Heart right ventricle (tissue), 16 donors: Measurements from ENCODE around the gene ROR2. TPM values are rescaled to one million over a fixed set of nuclear protein-coding genes. Genes with fewer than 3 reads are reported as not detected.

Experiments used
- ATAC-seq, 8 donors: fragments of 200-7000 bp; cut with Tn5 transposase; one replicate each; pipeline ENCODE4 v1.9.1; 2020; ENCODE audit warnings: mild to moderate bottlenecking in 8 of 8, moderate library complexity in 8 of 8, moderate number of reproducible peaks in 1 of 8
- DNase-seq, 2 donors: peaks; one replicate each; pipeline ENCODE4 v3.0.0-alpha.2; 2020
- H3K27ac ChIP-seq, 10 donors: fragments of 200-600 bp; sonication (generic) in 2 of 10; one replicate each; pipeline versions ENCODE4 v1.5.0 to v1.8.0; 2020 to 2022; ENCODE audit warnings: mild to moderate bottlenecking in 3 of 10
- H3K27me3 ChIP-seq, 7 donors: fragments of 200-600 bp; one replicate each; pipeline ENCODE4 v1.8.0; 2021 to 2022; ENCODE audit warnings: mild to moderate bottlenecking in 2 of 7
- H3K36me3 ChIP-seq, 9 donors: fragments of 200-600 bp; sonication (generic) in 1 of 9; one replicate each; pipeline versions ENCODE4 v1.5.0 to v1.8.0; 2020 to 2022; ENCODE audit warnings: mild to moderate bottlenecking in 2 of 9
- H3K4me1 ChIP-seq, 9 donors: fragments of 200-600 bp; sonication (generic) in 1 of 9; one replicate each; pipeline versions ENCODE4 v1.5.0 to v1.8.0; 2020 to 2022; ENCODE audit warnings: mild to moderate bottlenecking in 4 of 9
- H3K4me3 ChIP-seq, 10 donors: fragments of 200-600 bp; sonication (generic) in 2 of 10; one replicate each; pipeline versions ENCODE4 v1.5.0 to v1.8.0; 2020 to 2022; ENCODE audit warnings: mild to moderate bottlenecking in 7 of 10, moderate library complexity in 2 of 10
- H3K9me3 ChIP-seq, 11 donors: fragments of 200-600 bp in 10 of 11; sonication (generic) in 2 of 11; one replicate each; pipeline versions ENCODE4 v1.5.0 to v1.8.0; 2013 to 2022; ENCODE audit warnings: mild to moderate bottlenecking in 2 of 11, control low read depth in 1 of 11, moderate library complexity in 1 of 11
- WGBS, 2 donors: extraction: QIAGEN DNeasy Blood & Tissue Kit; methylation state at CpG; one replicate each; pipeline ENCODE4 v1.1.7; 2013; ENCODE audit warnings: inconsistent platforms in 1 of 2; 5-methylcytosine and 5-hydroxymethylcytosine counted together
- intact Hi-C, 10 donors: fragments of 100-400 bp; cut with DNase I; formaldehyde crosslinking; loops; one replicate each; pipeline versions ENCODE4 v1.11.1 to v1.14.2; 2022
- polyA plus RNA-seq, 2 donors: library from polyadenylated mRNA; stranded (reverse); fragments of 200-250 nt; gene quantifications; one replicate each; pipeline ENCODE4 v1.2.3, GENCODE V29; 2013
- total RNA-seq, 10 donors: library from RNA; stranded (reverse); fragmentation: NEBNext Ultra II Directional in 3 of 10; extraction: Animal tissue kit (Norgen Biotek cat#: 25700) in 3 of 10; gene quantifications; one replicate each; pipeline versions ENCODE4 v1.2.1 to v1.2.4, GENCODE V29; 2021 to 2023
- TF ChIP-seq, protein P1 (sequence below), 9 donors: fragments of 200-600 bp; sonication (generic) in 2 of 9; IDR thresholded peaks; one replicate each; pipeline versions ENCODE4 v1.5.0 to v1.8.0; 2021 to 2022; ENCODE audit warnings: antibody characterized with exemption in 9 of 9, mild to moderate bottlenecking in 5 of 9, moderate library complexity in 1 of 9
- donor health status: Arrhythmogenic right ventricular cardiomyopathy.
- donor health status: ischemic (EF 13 %, LVEDD 7.1; RV severe dilation, severe dysfunction).
- donor health status: healthy with polysubstance abuse.
- donor health status: DM: no; HTN: yes; CAD: no.
- donor health status: DM: no; HTN: no; CAD: no.
- donor health status: ischemic (EF 25% LVEDD 6.9; RV normal size, moderate dysfunction).
- donor health status: ischemic (EF 25% LVEDD 5.7; RV mildly dilated, moderate dysfunction).
- donor health status: healthy.
- donor health status: DM: yes; HTN: yes; CAD: no.
- donor health status: Ischemic cardiomyopathy.
- donor health status: ischemic (EF 35%, LVEDD 5.7; RV mildly dilated, moderate dysfunction).
- donor health status: nonischemic (EF 11% LVEDD 7.7; RV severe dilation, severe dysfunction).
- donor health status: DM: yes; HTN: yes; CAD: no.
- donor health status: PGD.
- donor health status: ischemic (EF 29% LVEDD 5.4; RV normal size, mild dysfunction).
- donor health status: nonischemic (EF 23%, LVEDD 6.1; RV moderate dilation, normal function).

The ROR2 gene
- total and polyA plus RNA-seq, 12 donors: 0.11 to 1.4 (median 0.47) TPM

DNA sequence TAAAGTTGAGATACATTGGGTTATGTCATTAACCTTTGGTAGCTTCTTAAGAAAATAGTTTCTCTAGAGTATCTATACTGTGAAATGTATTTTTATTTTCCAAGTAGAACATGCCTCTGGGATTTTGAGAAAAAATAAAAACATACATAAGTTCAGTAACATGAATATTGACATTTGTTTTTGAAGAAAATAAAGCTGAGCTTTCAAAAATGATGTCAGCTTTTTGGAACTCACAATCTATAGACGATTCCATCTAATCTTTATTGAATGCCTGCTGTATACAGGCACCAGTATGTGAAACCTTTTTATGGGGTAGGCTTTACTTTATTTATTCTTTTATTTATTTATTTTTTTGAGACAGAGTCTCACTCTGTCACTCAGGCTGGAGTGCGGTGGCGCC lies 350.5 kb downstream of the ROR2 start:
- no peaks in the 10 kb centered on the region for H3K9me3 ChIP-seq
- WGBS, 2 donors: 82 to 86% methylated on average over 3 of the region's 3 CpGs
- H3K27me3 ChIP-seq: peaks cover 0 to 9% (median 0%) of the 10 kb centered on the region in 7 donors

DNA sequence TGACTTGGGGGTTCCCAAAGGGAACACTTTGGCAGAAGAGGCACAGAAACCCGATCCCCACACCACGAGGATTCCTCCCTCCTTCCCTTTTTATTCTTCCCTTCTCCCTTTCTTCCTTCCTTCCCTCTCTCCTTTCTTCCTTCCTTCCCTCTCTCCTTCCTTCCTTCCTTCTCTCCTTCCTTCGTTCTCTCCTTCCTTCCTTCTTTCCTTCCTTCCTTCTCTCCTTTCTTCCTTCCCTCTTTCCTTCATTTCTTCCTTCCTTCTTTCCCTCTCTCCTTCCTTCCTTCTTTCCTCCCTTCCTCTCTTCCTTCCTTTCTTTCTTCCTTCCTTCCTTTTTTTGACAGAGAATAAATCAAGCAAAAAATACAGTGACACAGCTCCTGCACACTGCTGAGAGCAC lies 358.4 kb downstream of the ROR2 start:
- intact Hi-C loops: no loop called here
- Histone ChIP-seq H3K27me3 (peaks cover 0 to 4% (median 0%) of the 10 kb centered on the region in 7 donors), H3K4me1 (no peaks in the 10 kb centered on the region), H3K27ac (no peak overlapping the region), H3K36me3 (no peaks in the 10 kb centered on the region), H3K4me3 (no peak overlapping the region), H3K9me3 (no peaks in the 10 kb centered on the region)
- TF ChIP-seq, protein P1, sequence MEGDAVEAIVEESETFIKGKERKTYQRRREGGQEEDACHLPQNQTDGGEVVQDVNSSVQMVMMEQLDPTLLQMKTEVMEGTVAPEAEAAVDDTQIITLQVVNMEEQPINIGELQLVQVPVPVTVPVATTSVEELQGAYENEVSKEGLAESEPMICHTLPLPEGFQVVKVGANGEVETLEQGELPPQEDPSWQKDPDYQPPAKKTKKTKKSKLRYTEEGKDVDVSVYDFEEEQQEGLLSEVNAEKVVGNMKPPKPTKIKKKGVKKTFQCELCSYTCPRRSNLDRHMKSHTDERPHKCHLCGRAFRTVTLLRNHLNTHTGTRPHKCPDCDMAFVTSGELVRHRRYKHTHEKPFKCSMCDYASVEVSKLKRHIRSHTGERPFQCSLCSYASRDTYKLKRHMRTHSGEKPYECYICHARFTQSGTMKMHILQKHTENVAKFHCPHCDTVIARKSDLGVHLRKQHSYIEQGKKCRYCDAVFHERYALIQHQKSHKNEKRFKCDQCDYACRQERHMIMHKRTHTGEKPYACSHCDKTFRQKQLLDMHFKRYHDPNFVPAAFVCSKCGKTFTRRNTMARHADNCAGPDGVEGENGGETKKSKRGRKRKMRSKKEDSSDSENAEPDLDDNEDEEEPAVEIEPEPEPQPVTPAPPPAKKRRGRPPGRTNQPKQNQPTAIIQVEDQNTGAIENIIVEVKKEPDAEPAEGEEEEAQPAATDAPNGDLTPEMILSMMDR (IDR thresholded peaks at IDR 0.05): no peak
- ATAC-seq: no peak
- WGBS, 2 donors: 62 to 68% methylated on average over 3 of the region's 3 CpGs
- DNase-seq: no peak

More for the DNA sequence above, 350.5 kb downstream of the ROR2 start:
- no peak overlapping the region for H3K27ac ChIP-seq
- H3K4me3 ChIP-seq: no peak overlapping the region
- no peaks in the 10 kb centered on the region for H3K36me3 ChIP-seq
- no peaks in the 10 kb centered on the region for H3K4me1 ChIP-seq
- intact Hi-C loops: no loop called here
- TF ChIP-seq, protein P1 (IDR thresholded peaks at IDR 0.05): no peak
- no peak for ATAC-seq
- no peak for DNase-seq

DNA sequence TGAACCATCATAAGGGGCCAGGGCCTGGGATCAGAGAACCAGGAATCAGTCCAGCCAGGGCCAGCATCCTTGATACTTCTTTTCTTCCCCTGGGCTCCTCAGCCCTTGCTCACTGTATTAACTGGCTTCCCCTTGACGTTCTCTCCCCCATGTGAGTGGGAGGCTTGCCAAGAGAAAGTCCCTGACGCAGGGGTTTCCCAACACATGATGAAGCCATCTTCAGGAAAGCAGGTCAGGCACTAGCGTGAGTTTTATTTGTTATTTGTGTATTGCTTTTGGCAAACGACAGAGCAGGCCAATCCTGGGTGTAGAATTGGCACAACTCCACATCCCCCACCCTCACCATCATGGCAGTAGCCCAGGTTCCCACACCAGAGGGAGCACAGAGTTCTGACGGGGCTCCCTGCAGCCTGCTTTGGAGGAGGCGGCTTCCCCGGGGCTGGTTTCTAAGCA lies 360.9 kb downstream of the ROR2 start:
- intact Hi-C loops: loop anchor here in 2 of 10 donors (10.0 kb wide), 2 partner anchors 56 to 76 kb away; no protein-coding TSS in a partner anchor
- DNase-seq (peak in 1 of 2 donors; percentile 36), ATAC-seq (peak; percentile 16 to 77 (median 46))

DNA sequence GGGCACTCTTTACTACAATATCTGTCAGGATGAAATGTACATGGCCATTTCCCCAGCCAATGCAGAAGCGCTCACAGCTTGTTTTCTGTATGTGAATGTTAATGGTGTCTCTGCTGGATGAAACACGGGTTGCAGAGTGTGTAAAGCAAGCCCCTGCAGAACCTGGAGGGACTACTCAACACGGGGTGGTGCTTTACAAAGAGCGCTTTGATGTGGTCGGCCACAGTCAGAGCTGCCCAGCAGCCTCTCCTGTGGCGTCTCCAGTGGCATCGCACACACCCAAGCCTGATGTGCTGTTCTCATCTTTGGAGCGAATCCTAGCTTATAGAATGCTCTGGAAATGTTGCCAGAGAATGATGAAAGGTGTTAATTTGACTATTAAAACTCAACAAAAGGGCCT lies 363.7 kb downstream of the ROR2 start:
- WGBS, 2 donors: 73 to 80% methylated on average over 8 of the region's 8 CpGs
- Histone ChIP-seq H3K4me1 (no peaks in the 10 kb centered on the region), H3K9me3 (no peaks in the 10 kb centered on the region), H3K27me3 (peaks cover 0 to 3% (median 0%) of the 10 kb centered on the region in 7 donors), H3K4me3 (no peak overlapping the region), H3K36me3 (no peaks in the 10 kb centered on the region), H3K27ac (no peak overlapping the region)
- ATAC-seq (no peak), DNase-seq (no peak)
- TF ChIP-seq, protein P1 (IDR thresholded peaks at IDR 0.05): no peak
- intact Hi-C loops: loop anchor here in 2 of 10 donors (10.0 kb wide), 2 partner anchors 59 to 79 kb away; no protein-coding TSS in a partner anchor

More for the DNA sequence above, 360.9 kb downstream of the ROR2 start:
- WGBS, 2 donors: 35 to 45% methylated on average over 7 of the region's 7 CpGs
- no peaks in the 10 kb centered on the region for H3K9me3 ChIP-seq
- TF ChIP-seq, protein P1 (IDR thresholded peaks at IDR 0.05): no peak
- H3K36me3 ChIP-seq: no peaks in the 10 kb centered on the region
- no peak overlapping the region for H3K27ac ChIP-seq
- peaks cover 0 to 3% (median 0%) of the 10 kb centered on the region in 7 donors for H3K27me3 ChIP-seq
- no peaks in the 10 kb centered on the region for H3K4me1 ChIP-seq
- H3K4me3 ChIP-seq: no peak overlapping the region
